C4-2B (cell line): ENCODE measurements around the gene AOAH.

Experiments used
- CTCF ChIP-seq: fragments of 450-650 bp; conservative IDR thresholded peaks from 2 replicates; pipeline ENCODE4 v1.5.1; 2017; ENCODE audit warnings: mild to moderate bottlenecking
- ZFX ChIP-seq: fragments of 450-650 bp; IDR thresholded peaks from 2 replicates; pipeline ENCODE4 v1.6.1; 2017

- TF ChIP-seq CTCF (no peak; the same call in 1 of the 2 replicates), ZFX (no peak)
These were observed 248.9 kb downstream of the AOAH start for GRCh38 chr7:36475381-36475780.
